ENCODE data around the gene EFNA2. TPM values are rescaled to one million over a fixed set of nuclear protein-coding genes. Genes with fewer than 3 reads are reported as not detected.
A peak's percentile ranks its signal among the peaks of the same experiment; 100 is the strongest.

EFNA2 gene
- polyA plus RNA-seq, 1 donor: 1.4 TPM

- no peak for DNase-seq
Measured at GRCh38 chr19:1259876-1260748, 25.6 kb upstream of the EFNA2 start.

GRCh38 chr19:1260749-1261537 is 24.7 kb upstream of the EFNA2 start:
- DNase-seq: peak; percentile 94

GRCh38 chr19:1261538-1261797 is 24.2 kb upstream of the EFNA2 start:
- no peak for DNase-seq

GRCh38 chr19:1261798-1262622 is 23.7 kb upstream of the EFNA2 start:
- DNase-seq: no peak

GRCh38 chr19:1262623-1263123 is 23.0 kb upstream of the EFNA2 start:
- DNase-seq: no peak

GRCh38 chr19:1263188-1263587 is 22.5 kb upstream of the EFNA2 start:
- DNase-seq: no peak

GRCh38 chr19:1264801-1265614 is 20.7 kb upstream of the EFNA2 start:
- DNase-seq: no peak

- DNase-seq: no peak
Measured at GRCh38 chr19:1265615-1266128, 20.0 kb upstream of the EFNA2 start.

GRCh38 chr19:1266129-1266915 is 19.4 kb upstream of the EFNA2 start:
- DNase-seq: no peak

GRCh38 chr19:1266916-1267476 is 18.7 kb upstream of the EFNA2 start:
- DNase-seq: no peak

GRCh38 chr19:1267477-1268225 is 18.0 kb upstream of the EFNA2 start:
- no peak for DNase-seq

- no peak for DNase-seq
Measured at GRCh38 chr19:1268226-1269064, 17.2 kb upstream of the EFNA2 start.

- DNase-seq: peak; percentile 99
Measured at GRCh38 chr19:1269065-1269477, 16.6 kb upstream of the EFNA2 start, which contains the start of gene CIRBP. TSS of gene CIRBP (plus strand) at chr19:1269332. CDS start at chr19:1270934, 1,602 bp downstream.

- DNase-seq: no peak
Measured at GRCh38 chr19:1269478-1270212, 16.0 kb upstream of the EFNA2 start.

GRCh38 chr19:1270213-1270853 is 15.3 kb upstream of the EFNA2 start:
- no peak for DNase-seq

- no peak for DNase-seq
Measured at GRCh38 chr19:1270854-1271527, 14.7 kb upstream of the EFNA2 start.
